Measurements from ENCODE around the gene CNMD.
A peak's percentile ranks its signal among the peaks of the same experiment; 100 is the strongest.
"Not testable (repeated sequence)": the region's sequence is repeated elsewhere in the genome, so short reads cannot be mapped to it uniquely, and the experiment has no call there.

Gene CNMD

GRCh38 chr13:52743988-52744387 is 4.4 kb upstream of the CNMD start:
- no peak for DNase-seq

DNA sequence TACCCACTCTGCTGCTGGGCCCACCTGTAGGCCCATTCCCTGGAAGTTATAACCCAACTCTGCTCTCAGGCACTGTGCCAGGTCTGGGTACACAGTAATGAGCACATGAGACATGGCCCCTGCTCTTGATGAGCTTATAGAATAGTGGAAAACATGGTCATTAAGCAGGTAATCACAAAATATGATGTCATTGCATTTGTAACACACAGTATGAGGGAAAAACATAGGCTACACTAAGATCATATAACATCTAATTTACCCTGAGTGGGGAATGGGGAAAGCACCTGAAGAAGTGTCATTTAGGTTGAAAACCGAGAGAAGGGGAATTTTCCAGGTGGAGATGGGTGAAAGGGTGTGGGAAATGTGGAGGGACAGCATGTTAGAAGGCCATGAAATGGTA is 3.9 kb upstream of the CNMD start:
- no peak for DNase-seq

DNA sequence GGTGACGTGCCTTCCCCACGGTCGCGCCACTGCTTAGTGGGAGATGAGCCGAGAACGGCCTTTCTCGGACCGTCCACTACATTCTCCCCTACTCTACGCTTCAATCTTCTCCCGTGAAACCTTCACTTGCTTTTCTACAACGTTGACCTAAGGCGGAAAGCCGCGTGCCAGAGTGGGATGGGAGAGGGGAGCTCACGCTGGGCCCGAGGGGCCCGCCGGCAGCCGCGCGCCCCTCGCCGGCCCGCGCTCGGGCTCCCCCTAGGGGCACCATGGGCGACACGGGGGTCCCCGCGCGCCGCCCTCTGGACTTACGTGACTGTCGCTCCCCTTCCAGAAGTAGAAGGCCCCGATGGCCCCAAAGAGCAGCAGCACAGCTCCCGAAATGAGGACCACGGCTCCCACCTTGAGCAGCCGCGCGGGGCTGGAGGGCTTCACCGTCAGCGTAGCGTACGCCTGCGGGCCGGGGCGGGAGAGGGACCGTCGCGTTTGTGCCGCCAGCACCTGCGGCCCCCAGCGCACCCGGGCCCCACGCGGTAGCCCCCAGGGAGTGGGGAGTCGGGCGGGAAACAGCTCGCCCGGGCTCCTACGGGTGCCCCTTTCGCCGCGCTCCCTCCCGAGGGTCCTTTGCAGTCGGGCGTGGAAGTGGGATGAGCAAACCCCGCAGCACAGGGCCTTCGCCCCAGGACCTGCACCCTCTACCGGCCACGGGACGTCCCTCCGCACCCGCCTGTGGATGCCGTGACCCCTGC is 727 bp downstream of the CNMD start:
- peak in 1 of 2 donors; percentile 13 for DNase-seq

GRCh38 chr13:52737965-52738364 is 1.7 kb downstream of the CNMD start:
- no peak for DNase-seq

DNA sequence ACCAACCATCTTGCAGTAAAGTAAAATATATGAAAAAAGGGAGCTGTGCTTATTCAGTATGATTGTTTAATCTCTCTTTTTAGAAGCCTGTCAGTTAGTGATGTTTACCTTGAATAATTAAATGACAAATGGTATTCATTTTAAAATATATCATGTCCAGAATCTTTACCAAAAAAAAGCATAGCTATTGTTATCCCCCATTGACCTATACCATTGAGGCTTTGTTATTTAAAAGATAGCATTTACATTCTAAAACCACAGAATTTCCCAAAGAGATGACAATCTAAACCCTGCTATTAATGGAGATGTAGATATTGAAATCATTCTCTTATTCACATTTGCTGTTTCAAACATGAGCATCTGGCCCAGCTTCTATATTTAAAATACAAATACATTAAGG is 2.2 kb downstream of the CNMD start:
- no peak for DNase-seq

DNA sequence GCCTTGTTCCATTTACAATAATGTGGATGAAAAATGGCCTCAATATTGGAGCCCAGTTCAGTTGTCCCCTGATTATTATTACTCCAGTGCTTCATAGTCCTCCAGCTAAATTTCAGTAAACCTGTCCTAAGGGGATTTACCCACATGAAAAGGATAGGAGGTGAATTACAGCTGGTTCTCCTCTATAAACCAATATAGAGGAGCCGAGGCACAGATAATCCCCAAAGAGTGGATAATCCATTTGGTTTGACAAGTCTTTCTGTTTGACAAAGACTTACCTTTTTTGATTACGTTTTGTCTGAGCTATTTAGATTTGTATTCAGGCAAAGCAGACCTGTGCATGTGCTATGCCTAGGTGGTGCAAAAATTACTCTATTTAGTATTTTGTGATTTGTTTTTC is 2.7 kb downstream of the CNMD start:
- DNase-seq: no peak

- no peak for DNase-seq
These were observed 5.5 kb downstream of the CNMD start for GRCh38 chr13:52734075-52734623.

DNA sequence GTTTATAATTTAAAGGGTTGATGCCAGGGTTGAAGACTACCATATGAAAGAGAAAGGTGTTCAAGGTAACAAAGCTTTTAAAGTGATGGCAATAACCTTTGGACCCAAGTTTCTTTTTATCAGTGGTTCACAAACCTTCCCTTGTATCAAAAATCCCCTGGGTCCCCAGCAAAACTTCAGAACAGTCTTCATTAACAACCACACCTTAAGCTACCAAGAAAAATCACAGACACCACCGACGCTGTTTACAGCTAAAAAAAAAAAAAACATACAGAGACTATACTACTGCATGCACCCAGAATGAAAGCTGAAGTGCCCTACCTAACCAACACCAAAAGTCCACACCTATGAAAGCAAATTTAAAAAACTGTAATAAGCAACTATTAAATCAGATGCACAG is 13.4 kb downstream of the CNMD start:
- no peak for DNase-seq

DNA sequence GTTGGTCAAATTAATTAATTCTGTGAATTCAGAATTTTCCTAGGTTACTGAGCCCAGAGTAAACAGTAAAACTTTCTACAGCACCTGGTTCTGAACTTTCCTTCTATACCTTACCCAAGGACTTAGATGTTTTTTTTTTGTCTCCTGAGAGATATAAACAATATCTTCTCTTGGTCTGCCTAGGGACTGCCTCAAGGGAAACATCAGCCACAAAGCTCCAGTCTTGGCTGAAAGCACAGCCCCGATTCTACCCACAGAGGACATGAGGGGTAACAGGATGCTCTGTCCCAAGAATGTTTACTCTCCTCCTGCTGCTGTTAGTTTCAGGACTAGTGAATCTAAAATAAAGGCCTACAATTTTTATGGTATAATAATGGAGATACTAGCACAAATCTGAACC is 14.3 kb downstream of the CNMD start:
- DNase-seq: no peak

- no peak for DNase-seq
These were observed 16.4 kb downstream of the CNMD start for GRCh38 chr13:52723181-52723580.

GRCh38 chr13:52721356-52721755 is 18.3 kb downstream of the CNMD start:
- not testable (repeated sequence) for DNase-seq

DNA sequence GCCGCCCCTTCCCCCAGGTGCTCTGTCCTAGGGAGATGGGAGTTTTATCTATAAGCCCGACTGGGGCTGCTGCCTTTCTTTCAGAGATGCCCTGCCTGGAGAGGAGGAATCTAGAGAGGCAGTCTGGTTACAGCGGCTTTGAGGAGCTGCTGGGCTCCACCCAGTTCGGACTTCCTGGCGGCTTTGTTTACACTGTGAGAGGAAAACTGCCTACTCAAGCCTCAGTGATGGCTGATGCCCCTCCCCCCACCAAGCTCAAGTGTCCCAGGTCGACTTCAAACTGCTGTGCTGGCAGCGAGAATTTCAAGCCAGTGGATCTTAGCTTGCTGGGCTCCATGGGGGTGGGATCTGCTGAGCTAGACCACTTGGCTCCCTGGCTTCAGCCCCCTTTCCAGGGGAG is 18.7 kb downstream of the CNMD start:
- not testable (repeated sequence) for DNase-seq

DNA sequence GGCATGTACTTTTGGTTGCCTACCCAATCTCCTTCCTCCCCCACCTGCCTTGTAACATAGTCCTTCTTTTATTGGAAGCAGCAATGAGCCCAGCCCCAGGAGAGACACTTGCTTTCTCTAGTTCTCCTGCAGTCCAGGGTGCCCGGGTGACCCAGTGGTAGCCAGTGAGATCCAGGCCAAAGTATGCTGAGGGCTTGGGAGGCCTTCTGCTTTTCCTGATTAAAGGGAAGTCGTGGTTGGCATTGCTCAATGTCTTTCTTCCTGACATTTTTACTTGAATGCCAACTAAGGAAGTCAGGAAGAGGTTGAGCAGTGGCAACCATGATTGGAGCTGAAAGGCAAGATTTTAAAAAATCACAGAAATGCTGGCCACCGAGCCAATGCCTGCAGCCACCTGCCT is 25.7 kb downstream of the CNMD start:
- peak; percentile 94 to 95 for DNase-seq

GRCh38 chr13:52712385-52712784 is 27.2 kb downstream of the CNMD start:
- DNase-seq: no peak

DNA sequence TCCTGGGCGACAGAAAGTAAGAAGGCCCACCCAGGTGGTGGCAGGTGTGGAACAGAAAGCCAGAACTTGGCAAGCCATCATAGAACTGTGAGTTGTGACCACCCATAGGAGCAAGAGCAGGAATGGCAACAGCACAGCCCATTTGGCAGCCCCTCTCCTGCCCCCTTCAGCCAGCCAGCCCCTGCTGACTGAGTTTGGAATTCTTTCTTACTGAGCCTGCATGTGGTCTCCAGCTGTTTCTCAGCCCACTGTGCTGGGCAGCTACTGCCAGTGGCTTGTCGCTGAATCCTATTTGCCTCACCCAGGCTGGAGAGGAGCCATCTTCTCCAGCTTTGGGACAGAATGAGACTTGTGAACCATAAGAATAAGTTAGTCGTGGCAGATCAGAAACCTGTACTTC is 28.3 kb downstream of the CNMD start:
- DNase-seq: no peak

GRCh38 chr13:52708266-52708665 is 31.4 kb downstream of the CNMD start:
- DNase-seq: not testable (repeated sequence)

GRCh38 chr13:52707375-52707774 is 32.2 kb downstream of the CNMD start:
- peak in 1 of 2 donors; percentile 26 for DNase-seq

- no peak for DNase-seq
These were observed 33.5 kb downstream of the CNMD start for GRCh38 chr13:52706081-52706480.

GRCh38 chr13:52703482-52703881 is 36.1 kb downstream of the CNMD start:
- DNase-seq: no peak

DNA sequence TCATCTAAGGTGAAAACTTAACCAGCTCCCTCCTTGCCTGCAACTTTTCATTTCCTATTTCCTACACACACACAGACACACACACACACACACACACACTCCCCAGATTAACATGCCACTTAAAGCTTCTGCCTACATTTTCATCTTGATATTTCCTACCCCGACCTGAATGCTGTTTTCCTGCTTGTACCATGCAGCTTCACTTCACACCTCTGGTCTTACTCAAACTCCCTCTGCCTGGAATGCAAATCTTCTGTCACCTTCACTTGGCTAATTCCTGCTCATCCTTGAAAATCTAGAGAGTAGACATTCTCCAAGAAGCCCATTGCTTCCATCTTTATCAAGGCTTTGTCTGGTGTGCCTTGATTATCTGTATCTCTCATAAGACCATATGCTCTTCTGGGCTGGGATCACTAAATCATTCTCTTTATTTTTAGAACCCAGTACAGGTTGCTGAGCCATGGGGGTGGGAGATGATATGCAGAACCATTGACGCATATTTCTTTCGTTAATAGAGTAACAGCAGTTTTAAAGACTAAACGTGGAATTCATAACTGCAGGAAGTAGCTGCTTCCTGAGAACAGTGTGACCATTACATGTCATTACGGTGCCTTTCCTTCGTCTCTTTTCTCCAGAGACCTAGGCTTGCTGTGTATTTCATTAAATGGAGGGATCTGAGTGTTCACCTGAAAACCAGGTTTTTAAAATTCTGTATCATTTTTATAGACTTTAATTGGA is 37.7 kb downstream of the CNMD start:
- DNase-seq: no peak

GRCh38 chr13:52696566-52696965 is 43.1 kb downstream of the CNMD start:
- no peak for DNase-seq

- peak; percentile 34 to 58 for DNase-seq
These were observed 43.8 kb downstream of the CNMD start for GRCh38 chr13:52695856-52696255.

DNA sequence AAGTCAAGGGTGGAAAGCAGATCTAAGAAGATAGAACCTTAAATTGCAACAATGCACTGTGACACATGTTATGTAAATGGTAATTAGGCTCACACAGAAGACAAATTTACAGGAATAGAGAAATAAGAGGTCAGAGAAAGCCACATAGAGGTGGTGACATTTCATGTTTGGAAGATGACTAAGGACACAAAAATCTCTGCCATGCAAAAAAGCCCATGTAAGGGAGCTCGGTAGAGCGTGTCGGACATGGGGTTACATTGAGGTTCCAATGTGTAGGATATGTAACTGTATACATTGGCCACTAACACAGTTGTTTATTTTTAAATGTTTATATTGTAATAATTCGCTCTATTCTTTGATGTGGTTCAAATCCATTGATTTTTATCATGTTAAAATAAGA is 53.2 kb downstream of the CNMD start:
- no peak for DNase-seq

DNA sequence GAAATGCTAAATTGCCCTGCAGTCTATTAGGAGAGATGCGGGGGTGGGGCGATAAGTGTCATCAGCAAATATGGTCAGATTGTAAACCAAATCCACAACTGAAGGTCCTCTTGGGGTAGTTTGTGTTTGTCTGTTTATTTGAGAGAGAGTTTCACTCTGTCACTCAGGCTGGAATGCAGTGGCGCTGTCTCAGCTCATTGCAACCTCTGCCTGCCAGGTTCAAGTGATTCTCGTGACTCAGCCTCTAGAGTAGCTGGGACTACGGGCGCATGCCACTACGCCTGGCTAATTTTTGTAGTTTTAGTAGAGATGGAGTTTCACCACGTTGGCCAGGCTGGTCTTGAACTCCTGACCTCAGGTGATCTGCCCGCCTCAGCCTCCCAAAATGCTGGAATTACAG is 53.8 kb downstream of the CNMD start:
- not testable (repeated sequence) for DNase-seq

All from inflammatory macrophage (primary cell).